MG63 (cell line): ENCODE measurements around the gene ZSWIM6. TPM values are rescaled to one million over a fixed set of nuclear protein-coding genes. Genes with fewer than 3 reads are reported as not detected.

ENCODE experiments used
- DNase-seq: peaks from one replicate; pipeline ENCODE4 v3.0.0-alpha.2; 2020
- H3K27me3 ChIP-seq: fragments of 250-450 bp; sonication (Bioruptor Pico); 2 replicates; pipeline ENCODE4 v1.5.1; 2020; ENCODE audit warnings: mild to moderate bottlenecking, moderate library complexity
- H3K36me3 ChIP-seq: fragments of 250-450 bp; sonication (Bioruptor Pico); 2 replicates; pipeline ENCODE4 v1.5.1; 2020; ENCODE audit warnings: mild to moderate bottlenecking, moderate library complexity
- H3K4me3 ChIP-seq: fragments of 250-450 bp; sonication (Bioruptor Pico); 2 replicates; pipeline ENCODE4 v1.5.1; 2020; ENCODE audit warnings: mild to moderate bottlenecking, moderate library complexity
- H3K9me3 ChIP-seq: fragments of 250-450 bp; sonication (Bioruptor Pico); 2 replicates; pipeline ENCODE4 v1.5.1; 2020; ENCODE audit warnings: mild to moderate bottlenecking, moderate library complexity
- total RNA-seq: library from RNA; depleted of rRNA; stranded (reverse); fragments of >200 nt; shearing (Covaris generic); gene quantifications from 2 replicates; pipeline ENCODE4 v1.2.3, GENCODE V29; 2014; ENCODE audit warnings: low replicate concordance

Gene ZSWIM6
- total RNA-seq, 1 experiment from 2014 or later, result 3.3 TPM

DNA sequence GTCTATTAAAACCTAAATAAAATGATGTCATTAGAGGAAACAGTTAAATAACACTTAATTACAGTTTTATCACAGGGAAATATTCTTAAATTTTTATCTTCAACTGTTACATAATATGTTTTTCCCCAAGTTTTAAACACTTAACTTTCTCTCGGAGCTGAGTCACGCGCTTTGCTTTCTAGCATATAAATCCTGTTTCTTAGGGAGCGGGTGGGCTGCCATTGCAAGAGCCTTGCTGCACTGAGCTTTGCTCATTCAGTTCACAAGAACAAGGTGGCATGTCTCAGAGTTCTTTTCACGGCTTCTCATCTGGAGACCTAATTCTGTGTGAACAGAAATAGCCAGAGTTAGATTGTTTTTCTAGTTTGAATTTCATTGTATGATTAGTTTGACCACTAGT lies 166.1 kb downstream of the ZSWIM6 start:
- Histone ChIP-seq H3K4me3 (no peak overlapping the region), H3K36me3 (peaks cover 2% of the 10 kb centered on the region; the same call in 1 of the 2 replicates), H3K27me3 (no peaks in the 10 kb centered on the region), H3K9me3 (no peaks in the 10 kb centered on the region)
- no peak for DNase-seq

DNA sequence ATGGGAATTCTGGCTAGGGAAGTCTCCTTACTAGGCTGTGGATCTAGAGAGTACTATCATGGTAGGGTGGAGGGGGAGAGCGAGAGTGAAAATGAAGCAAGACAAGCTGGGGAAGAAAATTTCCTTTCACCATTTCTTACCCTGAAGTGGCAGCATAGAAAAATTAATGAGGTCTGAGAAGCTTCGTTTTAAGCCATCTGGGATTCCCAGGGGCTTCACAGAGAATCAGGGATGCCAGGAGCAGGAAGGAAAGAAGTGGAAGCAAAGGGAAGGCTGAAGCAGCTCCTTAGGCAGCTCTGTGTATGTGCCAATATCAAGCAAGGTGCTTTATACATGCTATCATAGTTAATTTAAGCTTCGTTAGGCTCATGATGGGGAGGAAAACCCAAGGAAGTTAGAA lies 169.9 kb downstream of the ZSWIM6 start:
- Histone ChIP-seq H3K4me3 (no peak overlapping the region), H3K27me3 (no peaks in the 10 kb centered on the region), H3K9me3 (no peaks in the 10 kb centered on the region), H3K36me3 (peaks cover 2% of the 10 kb centered on the region; the same call in 1 of the 2 replicates)
- no peak for DNase-seq

DNA sequence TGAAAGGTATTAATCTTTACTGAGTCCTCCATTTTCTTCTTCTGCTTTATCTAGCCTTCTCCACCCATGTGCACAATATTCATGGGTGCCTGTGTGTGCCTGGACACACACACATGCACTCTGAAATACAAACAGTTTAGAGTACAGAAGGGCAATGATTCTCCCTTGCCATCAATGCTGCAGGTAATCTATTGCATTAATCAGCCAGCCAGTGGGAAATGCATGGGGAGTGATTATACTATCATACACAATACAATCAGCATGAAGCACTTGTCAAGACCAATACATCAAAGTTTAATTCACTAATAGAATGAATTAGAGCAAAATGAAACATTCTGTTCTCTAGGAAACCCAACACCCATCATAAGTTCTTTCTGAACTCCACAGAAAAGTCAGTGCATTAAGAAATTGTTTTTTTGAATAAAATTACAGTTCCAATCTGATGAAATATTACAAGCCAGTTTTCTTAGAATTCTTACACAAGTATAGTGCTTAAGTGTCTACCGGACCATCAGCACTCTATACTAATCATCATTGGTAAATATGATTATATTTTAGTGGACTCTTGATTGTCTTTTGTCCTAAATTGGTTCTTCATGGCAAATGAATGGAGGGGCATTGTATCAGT lies 172.2 kb downstream of the ZSWIM6 start:
- H3K9me3 ChIP-seq, result no peaks in the 10 kb centered on the region
- H3K27me3 ChIP-seq, result no peaks in the 10 kb centered on the region
- no peak overlapping the region for H3K4me3 ChIP-seq
- no peak for DNase-seq
- H3K36me3 ChIP-seq, result peaks cover 2% of the 10 kb centered on the region; the same call in 1 of the 2 replicates

DNA sequence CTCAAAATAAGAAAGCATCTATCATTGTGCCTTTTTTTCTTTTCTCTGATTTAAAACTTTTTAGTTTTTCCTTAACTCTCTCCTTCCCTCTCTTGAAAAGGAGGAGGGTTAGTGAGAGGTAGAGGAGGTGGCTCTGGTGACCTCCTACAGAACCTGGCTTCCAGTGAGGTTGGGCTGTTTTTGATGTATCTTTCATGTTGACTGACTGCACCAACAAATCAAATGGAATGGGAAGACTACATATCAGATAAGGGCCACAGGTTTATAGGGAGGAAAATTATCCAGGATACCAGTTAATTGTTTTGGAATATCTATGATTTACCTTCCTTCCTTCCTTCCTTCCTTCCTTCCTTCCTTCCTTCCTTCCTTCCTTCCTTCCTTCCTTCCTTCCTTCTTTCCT lies 173.2 kb downstream of the ZSWIM6 start:
- Histone ChIP-seq H3K36me3 (peaks cover 2% of the 10 kb centered on the region; the same call in 1 of the 2 replicates), H3K4me3 (no peak overlapping the region), H3K9me3 (no peaks in the 10 kb centered on the region), H3K27me3 (no peaks in the 10 kb centered on the region)
- DNase-seq, result no peak

DNA sequence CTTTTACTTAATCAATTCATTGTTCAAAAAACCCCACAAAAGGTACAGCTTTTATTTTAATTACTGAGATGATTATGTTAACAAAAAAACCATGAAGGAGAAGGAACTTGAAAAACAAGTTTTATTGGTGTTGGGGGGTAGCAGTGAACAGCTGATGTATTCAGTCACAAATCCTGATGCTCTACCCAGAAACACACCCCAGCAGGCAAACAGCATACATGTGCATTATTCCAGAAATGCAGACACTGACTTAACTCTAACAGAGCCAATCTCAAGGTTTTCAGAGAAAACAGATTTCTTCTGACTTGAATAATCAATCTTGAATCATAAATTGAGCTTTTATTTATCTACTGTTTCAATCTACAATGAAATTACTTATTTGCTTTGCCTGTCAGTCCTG lies 175.2 kb downstream of the ZSWIM6 start:
- H3K4me3 ChIP-seq, result no peak overlapping the region
- H3K27me3 ChIP-seq, result no peaks in the 10 kb centered on the region
- no peaks in the 10 kb centered on the region for H3K36me3 ChIP-seq
- H3K9me3 ChIP-seq, result no peaks in the 10 kb centered on the region
- no peak for DNase-seq

DNA sequence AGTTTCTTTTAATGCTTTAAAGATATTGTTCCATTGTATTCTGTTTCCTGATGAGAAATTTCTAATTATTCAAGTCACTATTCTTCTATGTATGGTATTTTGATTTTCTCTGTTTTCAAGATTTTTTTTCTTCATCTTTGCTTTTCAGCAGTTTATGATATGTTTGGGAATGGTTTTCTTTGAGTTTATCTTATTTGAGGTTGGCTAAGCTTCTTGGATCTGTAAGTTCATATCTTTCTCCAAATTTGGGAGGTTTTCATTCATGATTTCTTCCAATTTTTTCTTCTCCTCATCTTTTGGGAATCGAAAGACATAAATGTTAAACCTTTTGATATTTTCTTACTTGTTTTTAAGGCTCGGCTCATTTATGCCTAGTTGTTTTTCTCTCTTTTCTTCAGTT lies 184.9 kb downstream of the ZSWIM6 start:
- no peak overlapping the region for H3K4me3 ChIP-seq
- DNase-seq, result no peak
- H3K36me3 ChIP-seq, result no peaks in the 10 kb centered on the region; the same call in 1 of the 2 replicates
- H3K9me3 ChIP-seq, result no peaks in the 10 kb centered on the region
- H3K27me3 ChIP-seq, result no peaks in the 10 kb centered on the region

DNA sequence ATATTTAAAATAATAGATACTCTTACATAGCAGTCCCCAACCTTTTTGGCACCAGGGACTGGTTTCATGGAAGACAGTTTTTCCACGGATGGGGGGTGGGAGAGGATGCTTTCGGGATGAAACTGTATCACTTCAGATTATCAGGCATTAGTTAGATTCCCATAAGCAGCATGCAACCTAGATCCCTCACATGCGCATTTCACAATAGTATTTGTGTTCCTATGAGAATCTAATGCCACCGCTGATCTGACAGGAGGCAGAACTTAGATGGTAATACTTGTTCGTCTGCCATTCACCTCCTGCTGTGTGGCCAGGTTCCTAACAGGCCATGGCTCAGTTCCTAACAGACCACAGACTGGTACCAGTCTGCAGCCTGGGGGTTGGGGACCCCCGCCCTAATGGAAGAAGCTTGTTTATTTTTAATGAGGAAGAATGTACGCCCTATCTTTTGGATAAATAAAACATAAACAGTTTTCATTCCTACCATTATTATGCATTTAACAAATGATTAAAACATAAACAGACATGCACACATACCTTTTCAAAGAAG lies 187.7 kb downstream of the ZSWIM6 start:
- Histone ChIP-seq H3K9me3 (no peaks in the 10 kb centered on the region), H3K27me3 (no peaks in the 10 kb centered on the region), H3K4me3 (no peak overlapping the region), H3K36me3 (no peaks in the 10 kb centered on the region)
- DNase-seq, result no peak

DNA sequence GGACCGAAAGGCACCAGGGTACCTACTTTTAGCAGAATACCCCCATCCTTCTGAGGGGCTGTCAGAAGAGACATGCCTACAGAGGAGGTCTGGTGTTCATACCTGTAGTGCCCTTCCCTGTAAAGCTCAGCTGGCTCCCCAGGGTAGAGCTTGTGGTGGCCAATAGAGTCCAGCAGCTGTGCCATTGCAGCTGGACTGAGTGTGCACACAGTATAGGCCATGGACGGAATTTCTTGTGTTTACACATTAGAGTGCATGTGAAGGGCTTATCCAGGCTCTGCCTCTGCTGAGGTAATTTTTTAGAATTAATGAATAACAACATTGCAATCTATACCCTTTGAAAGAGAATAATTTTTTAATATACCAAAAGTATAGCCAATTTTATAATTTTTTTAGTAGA lies 191.0 kb downstream of the ZSWIM6 start:
- Histone ChIP-seq H3K27me3 (no peaks in the 10 kb centered on the region), H3K4me3 (no peak overlapping the region), H3K36me3 (no peaks in the 10 kb centered on the region), H3K9me3 (no peaks in the 10 kb centered on the region)
- no peak for DNase-seq

DNA sequence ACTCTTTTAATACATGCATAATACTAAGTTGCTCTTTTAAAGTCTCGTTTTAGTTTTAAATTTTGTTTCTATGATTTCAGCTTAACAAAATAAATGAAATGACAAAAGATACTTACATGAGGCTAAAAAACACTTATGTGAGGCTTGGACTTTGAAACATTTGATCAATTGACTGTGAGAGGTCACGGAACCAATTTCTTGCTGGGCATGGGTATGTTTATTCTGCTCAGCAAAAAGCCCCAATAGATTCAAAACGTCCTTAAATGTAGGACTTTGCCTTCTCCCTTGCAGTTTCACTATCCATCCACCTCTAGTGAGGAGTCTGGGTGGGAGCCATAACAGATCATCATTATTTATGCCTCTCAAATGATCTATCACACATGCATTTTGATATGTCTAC lies 191.9 kb downstream of the ZSWIM6 start:
- Histone ChIP-seq H3K9me3 (no peaks in the 10 kb centered on the region), H3K36me3 (no peaks in the 10 kb centered on the region), H3K4me3 (no peak overlapping the region), H3K27me3 (no peaks in the 10 kb centered on the region)
- DNase-seq, result no peak

DNA sequence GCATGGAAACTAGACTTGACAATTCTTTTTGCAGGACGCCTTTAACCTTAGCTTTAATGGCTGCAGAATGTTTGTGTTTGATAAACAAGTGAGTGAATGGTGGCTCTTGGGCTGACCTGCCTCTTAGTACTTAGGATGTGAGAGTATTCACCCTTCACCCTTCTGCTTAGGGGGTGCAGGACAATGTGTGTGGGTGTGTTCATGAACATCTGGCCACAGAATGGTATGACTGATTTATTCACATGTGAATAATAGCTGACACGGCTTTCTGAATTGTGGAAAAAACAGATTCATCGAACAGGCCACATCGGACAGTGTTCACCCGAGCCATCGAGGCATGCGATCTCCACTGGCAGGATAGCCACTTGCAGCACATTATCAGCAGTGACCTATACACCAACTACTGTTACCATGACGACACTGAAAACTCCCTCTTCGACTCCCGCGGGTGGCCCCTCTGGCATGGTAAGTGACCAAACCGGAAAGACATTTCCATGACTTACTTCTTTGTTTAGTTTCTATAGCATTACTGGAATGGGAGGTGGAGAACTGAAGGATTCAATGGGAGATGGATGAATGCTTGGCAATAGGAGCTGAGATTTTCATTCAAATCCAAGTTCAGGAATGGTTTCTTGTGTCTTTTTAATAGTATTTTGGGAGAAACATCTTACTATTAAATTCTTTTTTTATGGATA lies 193.6 kb downstream of the ZSWIM6 start:
- DNase-seq, result no peak
- Histone ChIP-seq H3K36me3 (no peaks in the 10 kb centered on the region; the same call in 1 of the 2 replicates), H3K4me3 (no peak overlapping the region), H3K27me3 (no peaks in the 10 kb centered on the region), H3K9me3 (no peaks in the 10 kb centered on the region)

DNA sequence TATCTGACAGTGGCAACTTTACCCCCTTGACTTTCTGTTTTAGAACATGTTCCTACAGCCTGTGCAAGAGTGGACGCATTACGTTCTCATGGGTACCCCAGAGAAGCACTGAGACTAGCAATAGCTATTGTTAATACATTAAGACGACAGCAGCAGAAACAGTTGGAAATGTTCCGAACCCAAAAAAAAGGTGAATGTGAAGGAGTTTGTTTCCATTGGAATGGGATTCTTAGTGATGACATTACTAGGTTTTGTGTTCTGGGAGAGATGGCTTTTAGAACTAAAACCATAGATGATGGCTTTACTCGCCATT lies 194.1 kb downstream of the ZSWIM6 start:
- no peak for DNase-seq
- H3K4me3 ChIP-seq, result no peak overlapping the region
- H3K27me3 ChIP-seq, result no peaks in the 10 kb centered on the region
- H3K36me3 ChIP-seq, result no peaks in the 10 kb centered on the region; the same call in 1 of the 2 replicates
- no peaks in the 10 kb centered on the region for H3K9me3 ChIP-seq

DNA sequence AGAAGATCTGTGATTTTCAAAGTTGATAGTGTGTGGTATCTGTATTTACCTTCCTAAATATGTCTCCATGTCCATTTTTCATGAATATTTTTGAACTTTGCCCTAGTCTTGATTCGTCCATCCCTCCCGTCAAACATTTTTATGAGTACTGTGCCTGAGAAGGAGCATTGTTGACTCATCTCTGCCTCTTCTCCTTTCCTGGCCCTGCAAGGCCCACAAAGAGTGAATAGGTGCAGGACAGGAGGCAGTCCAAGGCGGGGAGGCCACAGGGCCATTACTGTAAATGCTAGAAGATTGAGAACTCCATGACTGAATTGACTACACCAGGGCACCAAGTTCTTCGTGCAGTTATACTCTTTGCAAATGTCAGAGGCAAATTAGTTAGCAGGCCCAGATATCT lies 200.9 kb downstream of the ZSWIM6 start:
- Histone ChIP-seq H3K9me3 (no peaks in the 10 kb centered on the region), H3K36me3 (no peaks in the 10 kb centered on the region; the same call in none of the 2 replicates), H3K27me3 (no peaks in the 10 kb centered on the region), H3K4me3 (no peak overlapping the region)
- no peak for DNase-seq

DNA sequence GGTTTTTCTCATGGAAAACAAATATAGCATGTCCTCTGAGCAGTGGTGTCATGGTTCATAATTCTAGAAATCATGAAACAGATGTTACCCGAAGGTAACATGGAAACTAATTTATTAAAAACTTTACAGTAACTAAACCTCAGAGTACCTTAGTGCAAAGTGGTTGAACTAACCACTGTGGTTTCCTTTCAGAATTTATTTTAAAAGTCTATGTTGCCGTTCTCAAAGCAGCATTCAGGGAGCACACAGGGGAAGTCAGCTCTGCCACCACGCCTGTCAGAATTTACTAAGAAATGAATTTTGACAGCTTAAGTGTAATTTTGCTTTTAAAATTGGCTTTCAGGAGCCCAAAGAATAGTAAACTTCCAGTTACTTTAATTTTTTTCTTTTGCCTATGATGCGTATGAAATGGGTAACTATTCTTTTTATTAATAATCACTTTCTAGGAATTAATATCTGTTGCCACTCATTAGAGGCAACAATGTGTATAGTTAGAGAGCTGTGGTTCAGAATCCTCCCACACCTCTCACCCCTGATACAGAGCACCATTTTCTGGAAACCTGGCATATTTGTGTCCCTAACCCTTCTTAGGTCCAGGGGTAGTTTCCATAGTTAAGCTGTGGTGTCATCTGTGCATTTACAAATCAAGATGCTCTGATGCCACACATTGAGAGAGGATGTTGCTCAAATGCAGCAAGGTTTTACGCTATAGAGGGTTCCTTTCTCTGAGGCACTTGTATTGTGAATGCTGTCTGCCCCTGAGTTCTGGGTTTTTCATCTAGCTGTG lies 202.6 kb downstream of the ZSWIM6 start:
- no peaks in the 10 kb centered on the region for H3K9me3 ChIP-seq
- DNase-seq, result no peak
- H3K36me3 ChIP-seq, result peaks cover 7% of the 10 kb centered on the region
- H3K27me3 ChIP-seq, result no peaks in the 10 kb centered on the region
- H3K4me3 ChIP-seq, result no peak overlapping the region

DNA sequence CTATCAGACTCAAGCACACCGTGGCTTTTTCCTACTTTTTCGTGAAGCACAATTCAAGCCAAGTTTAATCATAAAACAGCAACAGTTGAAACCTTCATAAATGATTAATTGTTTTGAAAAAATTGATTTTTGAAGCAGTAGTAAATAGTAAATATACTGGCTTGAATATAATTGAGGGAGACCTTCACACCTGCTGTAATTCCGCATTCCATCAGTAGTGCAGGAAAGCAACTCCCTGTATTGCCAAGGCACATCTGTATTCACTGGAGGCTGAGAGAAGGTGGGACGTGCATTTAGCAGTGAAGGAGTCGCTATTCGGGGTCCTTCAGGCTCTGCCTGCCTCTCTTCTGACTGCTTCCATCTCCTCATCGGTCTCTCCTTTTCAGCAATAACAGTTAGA lies 203.8 kb downstream of the ZSWIM6 start:
- H3K36me3 ChIP-seq, result peaks cover 17% of the 10 kb centered on the region
- no peak overlapping the region for H3K4me3 ChIP-seq
- no peaks in the 10 kb centered on the region for H3K27me3 ChIP-seq
- no peaks in the 10 kb centered on the region for H3K9me3 ChIP-seq
- DNase-seq, result no peak

DNA sequence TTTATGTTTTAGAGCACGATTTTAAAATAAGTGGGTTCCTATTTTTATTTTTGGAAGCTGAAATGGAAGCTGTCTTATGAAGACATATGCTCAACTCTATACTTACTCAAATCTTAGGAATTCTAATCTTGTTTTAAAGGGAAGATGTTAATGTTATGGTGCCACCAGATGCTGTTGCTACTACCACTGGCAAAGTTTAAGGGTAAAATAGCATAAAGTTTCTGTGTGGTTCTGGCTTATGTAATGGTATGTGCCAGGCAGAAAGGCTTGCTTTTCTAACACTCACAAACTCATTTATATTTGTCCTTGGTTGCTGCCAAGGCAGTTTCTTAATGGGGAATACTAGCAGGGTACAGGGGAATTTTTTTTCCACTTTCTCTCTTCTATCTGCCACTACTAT lies 204.9 kb downstream of the ZSWIM6 start:
- H3K36me3 ChIP-seq, result peaks cover 25% of the 10 kb centered on the region
- H3K4me3 ChIP-seq, result no peak overlapping the region
- H3K9me3 ChIP-seq, result peaks cover under 1% of the 10 kb centered on the region; the same call in 1 of the 2 replicates
- H3K27me3 ChIP-seq, result no peaks in the 10 kb centered on the region
- no peak for DNase-seq

DNA sequence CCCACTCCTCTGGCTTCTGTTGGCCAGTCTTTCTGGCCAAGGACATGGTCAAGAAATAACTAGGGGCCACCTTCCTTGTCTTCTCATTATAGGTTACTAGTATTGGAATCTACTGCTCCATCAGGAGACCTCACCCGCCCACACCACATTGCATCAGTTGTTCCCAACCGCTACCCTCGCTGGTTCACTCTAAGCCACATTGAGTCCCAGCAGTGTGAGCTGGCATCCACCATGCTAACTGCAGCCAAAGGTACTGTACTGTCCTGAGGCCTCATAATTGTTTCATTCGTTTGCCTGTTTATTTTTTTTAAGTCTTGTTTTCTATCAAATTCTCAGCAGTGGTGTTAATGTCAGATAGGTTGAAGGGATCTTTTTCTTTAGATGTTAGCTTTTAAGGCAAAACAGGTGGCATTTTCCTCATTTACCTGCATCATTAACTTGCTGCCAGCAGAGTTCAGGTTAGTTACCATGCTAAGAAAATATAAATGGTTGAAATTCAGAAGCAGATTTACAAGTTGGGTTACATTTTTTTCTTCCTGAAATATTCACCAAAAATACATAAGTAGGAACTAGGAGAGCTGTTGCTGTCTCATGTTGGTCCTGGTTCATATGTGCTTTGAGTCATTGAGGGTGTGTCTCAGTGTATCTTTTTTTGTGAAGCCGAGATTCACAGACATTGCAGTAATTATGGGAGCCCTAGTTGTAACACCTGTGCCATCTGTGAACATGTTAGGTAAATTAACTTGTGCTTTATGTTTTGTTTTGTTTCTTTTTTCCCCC lies 206.9 kb downstream of the ZSWIM6 start:
- Histone ChIP-seq H3K9me3 (peaks cover 10% of the 10 kb centered on the region), H3K27me3 (no peaks in the 10 kb centered on the region), H3K36me3 (peaks cover 43% of the 10 kb centered on the region), H3K4me3 (no peak overlapping the region)
- no peak for DNase-seq

DNA sequence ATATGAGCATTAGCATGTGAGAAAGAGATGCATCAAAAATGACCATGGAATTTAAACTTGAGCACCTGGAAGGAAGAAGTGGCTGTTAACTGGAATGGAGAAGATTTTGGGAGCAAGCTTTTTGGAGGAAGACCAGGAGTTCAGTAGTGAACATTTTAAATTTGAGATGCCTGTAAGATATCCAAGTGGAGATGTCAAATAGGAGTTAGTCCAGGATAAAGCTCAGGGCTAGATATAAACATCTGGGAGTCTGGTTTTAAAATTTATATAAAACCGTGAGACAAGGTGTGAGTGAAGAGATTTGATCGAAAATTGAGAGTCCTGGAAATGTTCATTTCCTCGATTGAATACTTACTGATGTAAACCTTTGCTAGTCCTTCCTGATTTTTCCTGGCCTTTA lies 217.5 kb downstream of the ZSWIM6 start:
- Histone ChIP-seq H3K4me3 (no peak overlapping the region), H3K36me3 (no peaks in the 10 kb centered on the region), H3K9me3 (no peaks in the 10 kb centered on the region), H3K27me3 (no peaks in the 10 kb centered on the region)
- DNase-seq, result no peak
